Measurements from ENCODE around the gene MAJIN. TPM values are rescaled to one million over a fixed set of nuclear protein-coding genes. Genes with fewer than 3 reads are reported as not detected.
A peak's percentile ranks its signal among the peaks of the same experiment; 100 is the strongest.

Gene MAJIN
- total and polyA plus RNA-seq, 2 experiments from 2014 or later, result not detected

- H3K27me3 ChIP-seq, result no peaks in the 10 kb centered on the region
- no peaks in the 10 kb centered on the region for H4K20me1 ChIP-seq (ENCODE audit: insufficient read depth, poor library complexity, severe bottlenecking)
- H3K4me2 ChIP-seq, result no peak overlapping the region
- no peak overlapping the region for H2AFZ ChIP-seq
- TF ChIP-seq CTCF (IDR thresholded peaks at IDR 0.05; ENCODE audit: poor library complexity) (no peak), EZH2phosphoT487 (IDR thresholded peaks at IDR 0.05; ENCODE audit: low read depth, severe bottlenecking, unreplicated experiment) (no peak), EZH2 (IDR thresholded peaks at IDR 0.05; ENCODE audit: borderline replicate concordance) (no peak)
- H3K4me1 ChIP-seq (ENCODE audit: insufficient read depth), result no peaks in the 10 kb centered on the region
- H3K9me2 ChIP-seq (replicated peaks; ENCODE audit: insufficient read depth), result no peaks in the 10 kb centered on the region
- WGBS (ENCODE audit: low lambda C conversion rate, missing lambda C conversion rate), result 95% methylated on average over 2 of the region's 2 CpGs
- H3K79me2 ChIP-seq, result peaks cover 8% of the 10 kb centered on the region
- H3K27ac ChIP-seq, result no peak overlapping the region
- H3K4me3 ChIP-seq, result no peak overlapping the region
- H3K9me3 ChIP-seq (ENCODE audit: low read depth), result no peaks in the 10 kb centered on the region
- no peaks in the 10 kb centered on the region for H3K36me3 ChIP-seq (replicated peaks; ENCODE audit: insufficient read depth, low read depth)
- DNase-seq (ENCODE audit: low spot score), result no peak
These were observed 43.0 kb downstream of the MAJIN start for GRCh38 chr11:64928957-64929356.

GRCh38 chr11:64926689-64927088, 45.2 kb downstream of the MAJIN start:
- H4K20me1 ChIP-seq (ENCODE audit: insufficient read depth, poor library complexity, severe bottlenecking), result no peaks in the 10 kb centered on the region
- no peak overlapping the region for H3K4me2 ChIP-seq
- peaks cover 3% of the 10 kb centered on the region for H3K4me1 ChIP-seq (ENCODE audit: insufficient read depth)
- H3K4me3 ChIP-seq, result no peak overlapping the region
- H3K36me3 ChIP-seq (replicated peaks; ENCODE audit: insufficient read depth, low read depth), result no peaks in the 10 kb centered on the region
- TF ChIP-seq CTCF (IDR thresholded peaks at IDR 0.05; ENCODE audit: poor library complexity) (no peak), EZH2 (IDR thresholded peaks at IDR 0.05; ENCODE audit: borderline replicate concordance) (no peak), EZH2phosphoT487 (IDR thresholded peaks at IDR 0.05; ENCODE audit: low read depth, severe bottlenecking, unreplicated experiment) (no peak)
- no peak overlapping the region for H3K27ac ChIP-seq
- no peaks in the 10 kb centered on the region for H3K9me2 ChIP-seq (replicated peaks; ENCODE audit: insufficient read depth)
- H2AFZ ChIP-seq, result no peak overlapping the region
- H3K9me3 ChIP-seq (ENCODE audit: low read depth), result no peaks in the 10 kb centered on the region
- H3K79me2 ChIP-seq, result peaks cover 8% of the 10 kb centered on the region
- WGBS (ENCODE audit: low lambda C conversion rate, missing lambda C conversion rate), result 89% methylated on average over 21 of the region's 22 CpGs
- H3K27me3 ChIP-seq, result no peaks in the 10 kb centered on the region
- DNase-seq (ENCODE audit: low spot score), result peak; percentile 3

GRCh38 chr11:64925536-64926436, 46.1 kb downstream of the MAJIN start:
- Histone ChIP-seq H3K9me3 (ENCODE audit: low read depth) (no peaks in the 10 kb centered on the region), H3K27ac (no peak overlapping the region), H3K36me3 (replicated peaks; ENCODE audit: insufficient read depth, low read depth) (no peaks in the 10 kb centered on the region), H3K4me1 (ENCODE audit: insufficient read depth) (peaks cover 3% of the 10 kb centered on the region), H3K79me2 (peaks cover 8% of the 10 kb centered on the region), H2AFZ (no peak overlapping the region), H3K27me3 (no peaks in the 10 kb centered on the region), H4K20me1 (ENCODE audit: insufficient read depth, poor library complexity, severe bottlenecking) (no peaks in the 10 kb centered on the region), H3K4me2 (peak overlapping the region; percentile 89), H3K4me3 (peak overlapping the region; percentile 91), H3K9me2 (replicated peaks; ENCODE audit: insufficient read depth) (no peaks in the 10 kb centered on the region)
- 83% methylated on average over 14 of the region's 24 CpGs for WGBS (ENCODE audit: low lambda C conversion rate, missing lambda C conversion rate)
- DNase-seq (ENCODE audit: low spot score), result peak; percentile 34
- TF ChIP-seq EZH2phosphoT487 (IDR thresholded peaks at IDR 0.05; ENCODE audit: low read depth, severe bottlenecking, unreplicated experiment) (no peak), EZH2 (IDR thresholded peaks at IDR 0.05; ENCODE audit: borderline replicate concordance) (no peak), CTCF (IDR thresholded peaks at IDR 0.05; ENCODE audit: poor library complexity) (no peak)

All from hepatocyte (in vitro differentiated cells).